SK-N-MC (cell line): ENCODE measurements around the gene CRHR2.

ENCODE experiments used
- EZH2 ChIP-seq: fragments of 200-600 bp; sonication (generic); IDR thresholded peaks from one replicate; pipeline ENCODE4 v1.6.1; 2017; ENCODE audit warnings: antibody characterized with exemption
- POLR2AphosphoS5 ChIP-seq: IDR thresholded peaks from 2 replicates; pipeline ENCODE4 v1.6.1; 2012; ENCODE audit warnings: mild to moderate bottlenecking, low read depth, low read length, borderline replicate concordance

- TF ChIP-seq POLR2AphosphoS5 (no peak), EZH2 (no peak)
Measured at GRCh38 chr7:30681331-30681797, 892 bp downstream of the CRHR2 start.
